Esophagus (tissue), 2 donors: ENCODE data around the gene CD2AP. TPM values are rescaled to one million over a fixed set of nuclear protein-coding genes. Genes with fewer than 3 reads are reported as not detected.
"Not testable (repeated sequence)": the region's sequence is repeated elsewhere in the genome, so short reads cannot be mapped to it uniquely, and the experiment has no call there.

Experiments used
- H3K27ac ChIP-seq, 2 donors: one replicate each; pipeline ENCODE4 v1.5.1; 2013; ENCODE audit warnings: low read depth in 2 of 2, mild to moderate bottlenecking in 2 of 2, inconsistent platforms in 1 of 2, low read length in 1 of 2, moderate library complexity in 1 of 2
- H3K27me3 ChIP-seq, 2 donors: one replicate each; pipeline ENCODE4 v1.6.1; 2013; ENCODE audit warnings: low read length in 2 of 2, control low read depth in 1 of 2, mild to moderate bottlenecking in 1 of 2; ENCODE audit not compliant: insufficient read depth in 2 of 2, control insufficient read depth in 1 of 2
- H3K36me3 ChIP-seq, 2 donors: one replicate each; pipeline ENCODE4 v1.6.1; 2013; ENCODE audit warnings: low read length in 1 of 2; ENCODE audit not compliant: control insufficient read depth in 2 of 2, insufficient read depth in 2 of 2
- H3K4me1 ChIP-seq, 2 donors: one replicate each; pipeline ENCODE4 v1.6.1; 2013; ENCODE audit warnings: low read length in 1 of 2; ENCODE audit not compliant: control insufficient read depth in 2 of 2, insufficient read depth in 2 of 2
- H3K4me3 ChIP-seq, 2 donors: one replicate each; pipeline ENCODE4 v1.5.1; 2013; ENCODE audit warnings: low read length in 2 of 2, mild to moderate bottlenecking in 2 of 2, low read depth in 1 of 2, moderate library complexity in 1 of 2
- H3K9me3 ChIP-seq, 2 donors: one replicate each; pipeline ENCODE4 v1.6.1; 2013; ENCODE audit warnings: mild to moderate bottlenecking in 2 of 2, low read depth in 1 of 2, low read length in 1 of 2, moderate library complexity in 1 of 2; ENCODE audit not compliant: control insufficient read depth in 2 of 2, insufficient read depth in 1 of 2
- WGBS, 2 donors: extraction: QIAGEN DNeasy Blood & Tissue Kit; methylation state at CpG; one replicate each; pipeline ENCODE4 v1.1.7; 2013; 5-methylcytosine and 5-hydroxymethylcytosine counted together
- polyA plus RNA-seq, 2 donors: library from polyadenylated mRNA; stranded (reverse); fragments of 200-250 nt; gene quantifications; one replicate each; pipeline ENCODE4 v1.2.3, GENCODE V29; 2013
- donor health status: healthy with polysubstance abuse.
- donor health status: Bipolar disorder and iron deficiency.

CD2AP gene
- polyA plus RNA-seq, 2 donors = 12.9 to 14.8 TPM

GRCh38 chr6:47634210-47635047 is 156.8 kb downstream of the CD2AP start:
- WGBS, 2 donors = 73 to 88% methylated on average over 5 of the region's 5 CpGs
- H3K4me1 ChIP-seq = no peaks in the 10 kb centered on the region
- H3K4me3 ChIP-seq = no peak overlapping the region
- H3K9me3 ChIP-seq = no peaks in the 10 kb centered on the region
- H3K27ac ChIP-seq = no peak overlapping the region
- H3K27me3 ChIP-seq = no peaks in the 10 kb centered on the region
- H3K36me3 ChIP-seq = no peaks in the 10 kb centered on the region

GRCh38 chr6:47646689-47647088 is 169.1 kb downstream of the CD2AP start:
- Histone ChIP-seq H3K4me3 (no peak overlapping the region), H3K27ac (no peak overlapping the region)
- 65 to 67% methylated on average over 4 of the region's 4 CpGs for WGBS, 2 donors

GRCh38 chr6:47647188-47647587 is 169.6 kb downstream of the CD2AP start:
- no peaks in the 10 kb centered on the region for H3K9me3 ChIP-seq
- no peak overlapping the region for H3K4me3 ChIP-seq
- no peaks in the 10 kb centered on the region for H3K4me1 ChIP-seq
- no peaks in the 10 kb centered on the region for H3K36me3 ChIP-seq
- H3K27me3 ChIP-seq = no peaks in the 10 kb centered on the region
- no peak overlapping the region for H3K27ac ChIP-seq
- 94% methylated on average over 1 of the region's 1 CpG for WGBS, 2 donors

More at GRCh38 chr6:47646689-47647088, 169.1 kb downstream of the CD2AP start:
- H3K27me3 ChIP-seq = no peaks in the 10 kb centered on the region
- no peaks in the 10 kb centered on the region for H3K36me3 ChIP-seq
- no peaks in the 10 kb centered on the region for H3K9me3 ChIP-seq
- H3K4me1 ChIP-seq = no peaks in the 10 kb centered on the region

- not testable (repeated sequence) for H3K4me1 ChIP-seq, H3K4me3 ChIP-seq, H3K36me3 ChIP-seq, H3K27ac ChIP-seq, H3K27me3 ChIP-seq, H3K9me3 ChIP-seq
- 80 to 92% methylated on average over 4 of the region's 4 CpGs for WGBS, 2 donors
Observed at GRCh38 chr6:47647626-47648025, 170.0 kb downstream of the CD2AP start.

GRCh38 chr6:47648031-47648430 is 170.4 kb downstream of the CD2AP start:
- Histone ChIP-seq H3K9me3 (no peaks in the 10 kb centered on the region), H3K4me3 (no peak overlapping the region), H3K4me1 (no peaks in the 10 kb centered on the region), H3K27ac (no peak overlapping the region), H3K27me3 (no peaks in the 10 kb centered on the region), H3K36me3 (no peaks in the 10 kb centered on the region)
- 63 to 67% methylated on average over 2 of the region's 2 CpGs for WGBS, 2 donors

- Histone ChIP-seq H3K27me3 (no peaks in the 10 kb centered on the region), H3K4me3 (no peak overlapping the region), H3K9me3 (no peaks in the 10 kb centered on the region), H3K27ac (no peak overlapping the region), H3K4me1 (no peaks in the 10 kb centered on the region), H3K36me3 (no peaks in the 10 kb centered on the region)
- WGBS, 2 donors = 65 to 66% methylated on average over 3 of the region's 3 CpGs
Observed at GRCh38 chr6:47650553-47651432, 173.2 kb downstream of the CD2AP start.

GRCh38 chr6:47651505-47651944 is 173.9 kb downstream of the CD2AP start:
- H3K9me3 ChIP-seq = no peaks in the 10 kb centered on the region
- WGBS, 2 donors = 38 to 47% methylated on average over 6 of the region's 6 CpGs
- H3K27me3 ChIP-seq = no peaks in the 10 kb centered on the region
- H3K27ac ChIP-seq = peak overlapping the region in 1 of 2 donors; percentile 16
- no peaks in the 10 kb centered on the region for H3K4me1 ChIP-seq
- H3K36me3 ChIP-seq = no peaks in the 10 kb centered on the region
- no peak overlapping the region for H3K4me3 ChIP-seq

- no peaks in the 10 kb centered on the region for H3K9me3 ChIP-seq
- 82 to 88% methylated on average over 5 of the region's 5 CpGs for WGBS, 2 donors
- H3K27me3 ChIP-seq = no peaks in the 10 kb centered on the region
- H3K4me3 ChIP-seq = no peak overlapping the region
- no peaks in the 10 kb centered on the region for H3K4me1 ChIP-seq
- peak overlapping the region in 1 of 2 donors; percentile 57 for H3K27ac ChIP-seq
- no peaks in the 10 kb centered on the region for H3K36me3 ChIP-seq
Observed at GRCh38 chr6:47653706-47654105, 176.1 kb downstream of the CD2AP start.

- H3K36me3 ChIP-seq = no peaks in the 10 kb centered on the region
- H3K4me3 ChIP-seq = no peak overlapping the region
- H3K27ac ChIP-seq = peak overlapping the region in 1 of 2 donors; percentile 57
- H3K27me3 ChIP-seq = no peaks in the 10 kb centered on the region
- H3K9me3 ChIP-seq = no peaks in the 10 kb centered on the region
- 77 to 82% methylated on average over 4 of the region's 4 CpGs for WGBS, 2 donors
- H3K4me1 ChIP-seq = no peaks in the 10 kb centered on the region
Observed at GRCh38 chr6:47654255-47654654, 176.7 kb downstream of the CD2AP start.
